ENCODE measurements around the gene CCDC57.

Gene CCDC57

GRCh38 chr17:82120148-82120547 lies 92.5 kb downstream of the CCDC57 start:
- no peak for TF ChIP-seq EZH2phosphoT487 (conservative IDR thresholded peaks at IDR 0.05; ENCODE audit: low read length)
- TF ChIP-seq CTCF (IDR thresholded peaks at IDR 0.05; ENCODE audit: insufficient read depth, low read length, poor library complexity, severe bottlenecking) = no peak
- no peak overlapping the region for H3K9ac ChIP-seq (ENCODE audit: low read length)
- no peaks in the 10 kb centered on the region for H3F3A ChIP-seq (ENCODE audit: insufficient read depth)
- no peak overlapping the region for H3K27ac ChIP-seq (ENCODE audit: low read depth, low read length)
- no peaks in the 10 kb centered on the region for H3K9me2 ChIP-seq (replicated peaks; ENCODE audit: insufficient read depth, low read length)
- H4K20me1 ChIP-seq (ENCODE audit: low read depth, low read length) = no peaks in the 10 kb centered on the region
- no peak overlapping the region for H3K4me3 ChIP-seq (ENCODE audit: insufficient read depth, low read length, poor library complexity, severe bottlenecking)
- H3K27me3 ChIP-seq (ENCODE audit: low read length) = no peaks in the 10 kb centered on the region
- H3K36me3 ChIP-seq (ENCODE audit: low read length) = no peaks in the 10 kb centered on the region
- no peak overlapping the region for H2AFZ ChIP-seq (ENCODE audit: low read depth, low read length, severe bottlenecking)
- no peaks in the 10 kb centered on the region for H3K79me2 ChIP-seq (ENCODE audit: insufficient read depth, low read length)
- H3K4me2 ChIP-seq (ENCODE audit: low read depth, low read length, poor library complexity, severe bottlenecking) = no peak overlapping the region
- H3K9me3 ChIP-seq (ENCODE audit: insufficient read depth, low read length) = no peaks in the 10 kb centered on the region

- H3K27ac ChIP-seq (ENCODE audit: low read depth, low read length) = no peak overlapping the region
- no peaks in the 10 kb centered on the region for H3F3A ChIP-seq (ENCODE audit: insufficient read depth)
- H3K9ac ChIP-seq (ENCODE audit: low read length) = no peak overlapping the region
- H3K4me3 ChIP-seq (ENCODE audit: insufficient read depth, low read length, poor library complexity, severe bottlenecking) = no peak overlapping the region
- no peaks in the 10 kb centered on the region for H3K9me2 ChIP-seq (replicated peaks; ENCODE audit: insufficient read depth, low read length)
- no peak overlapping the region for H2AFZ ChIP-seq (ENCODE audit: low read depth, low read length, severe bottlenecking)
- no peaks in the 10 kb centered on the region for H3K79me2 ChIP-seq (ENCODE audit: insufficient read depth, low read length)
- H3K4me2 ChIP-seq (ENCODE audit: low read depth, low read length, poor library complexity, severe bottlenecking) = no peak overlapping the region
- H3K36me3 ChIP-seq (ENCODE audit: low read length) = no peaks in the 10 kb centered on the region
- H3K9me3 ChIP-seq (ENCODE audit: insufficient read depth, low read length) = no peaks in the 10 kb centered on the region
- H4K20me1 ChIP-seq (ENCODE audit: low read depth, low read length) = no peaks in the 10 kb centered on the region
- no peak for TF ChIP-seq CTCF (IDR thresholded peaks at IDR 0.05; ENCODE audit: insufficient read depth, low read length, poor library complexity, severe bottlenecking)
- no peak for TF ChIP-seq EZH2phosphoT487 (conservative IDR thresholded peaks at IDR 0.05; ENCODE audit: low read length)
- no peaks in the 10 kb centered on the region for H3K27me3 ChIP-seq (ENCODE audit: low read length)
Observed at GRCh38 chr17:82118815-82119380, 93.7 kb downstream of the CCDC57 start.

- Histone ChIP-seq H2AFZ (ENCODE audit: low read depth, low read length, severe bottlenecking) (no peak overlapping the region), H3K9me2 (replicated peaks; ENCODE audit: insufficient read depth, low read length) (no peaks in the 10 kb centered on the region), H3K9ac (ENCODE audit: low read length) (no peak overlapping the region), H3K4me2 (ENCODE audit: low read depth, low read length, poor library complexity, severe bottlenecking) (no peak overlapping the region), H3K27ac (ENCODE audit: low read depth, low read length) (no peak overlapping the region), H3F3A (ENCODE audit: insufficient read depth) (no peaks in the 10 kb centered on the region), H3K36me3 (ENCODE audit: low read length) (no peaks in the 10 kb centered on the region), H3K9me3 (ENCODE audit: insufficient read depth, low read length) (no peaks in the 10 kb centered on the region), H4K20me1 (ENCODE audit: low read depth, low read length) (no peaks in the 10 kb centered on the region), H3K27me3 (ENCODE audit: low read length) (no peaks in the 10 kb centered on the region), H3K4me3 (ENCODE audit: insufficient read depth, low read length, poor library complexity, severe bottlenecking) (no peak overlapping the region), H3K79me2 (ENCODE audit: insufficient read depth, low read length) (no peaks in the 10 kb centered on the region)
- no peak for TF ChIP-seq CTCF (IDR thresholded peaks at IDR 0.05; ENCODE audit: insufficient read depth, low read length, poor library complexity, severe bottlenecking)
- no peak for TF ChIP-seq EZH2phosphoT487 (conservative IDR thresholded peaks at IDR 0.05; ENCODE audit: low read length)
Observed at GRCh38 chr17:82118168-82118814, 94.4 kb downstream of the CCDC57 start.

All from SU-DHL-6 (cell line).